Fibroblast of villous mesenchyme (primary cell): ENCODE data around the gene NDUFA11. TPM values are rescaled to one million over a fixed set of nuclear protein-coding genes. Genes with fewer than 3 reads are reported as not detected.

Experiments used
- DNase-seq: peaks from one replicate; pipeline ENCODE4 v3.0.0-alpha.2; 2010; ENCODE audit warnings: low read depth
- H3K4me3 ChIP-seq: 2 replicates; pipeline ENCODE4 v1.5.1; 2011; ENCODE audit warnings: low read depth, mild to moderate bottlenecking, low read length
- total RNA-seq: library from RNA; depleted of rRNA; stranded (reverse); fragments of >200 nt; gene quantifications from 2 replicates; pipeline ENCODE4 v1.2.3, GENCODE V29; 2012
- TF ChIP-seq, protein P1 (sequence below): IDR thresholded peaks from 2 replicates; pipeline ENCODE4 v1.5.1; 2012; ENCODE audit warnings: low read depth, mild to moderate bottlenecking, low read length; ENCODE audit not compliant: insufficient read depth

NDUFA11 gene
- total RNA-seq, 1 donor, result 257 TPM

DNA sequence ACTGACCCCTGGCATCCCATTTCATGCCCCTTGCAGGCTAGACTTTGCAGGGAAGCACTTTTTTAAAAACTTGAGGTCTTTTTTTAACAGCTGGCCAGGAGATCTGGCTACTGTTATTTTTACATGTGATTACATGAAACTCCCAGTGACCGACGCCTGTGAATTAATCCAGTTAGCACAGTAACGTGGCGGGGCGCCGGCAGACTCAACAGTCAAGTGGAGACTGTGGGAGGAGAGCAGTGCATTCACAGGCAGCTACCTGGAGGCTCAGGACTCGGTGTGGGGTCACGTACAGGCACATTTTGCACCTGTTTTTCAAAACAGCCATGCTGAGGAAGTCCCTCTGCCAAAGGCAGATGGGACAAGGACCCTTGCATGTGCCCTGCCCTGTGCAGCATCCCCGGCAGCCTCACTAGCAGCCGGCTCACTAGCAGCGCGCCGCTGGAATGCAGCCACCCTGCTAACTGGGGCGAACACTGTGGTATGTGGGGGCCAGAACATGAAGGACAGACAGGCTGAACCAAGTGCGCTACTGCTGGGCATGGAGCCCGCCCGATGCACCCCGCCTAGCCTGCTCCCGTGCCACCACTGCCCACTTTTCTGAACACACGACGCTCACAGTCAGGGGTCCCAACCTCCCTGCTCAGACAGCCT, 29.1 kb upstream of the NDUFA11 start:
- no peak for DNase-seq
- TF ChIP-seq, protein P1, sequence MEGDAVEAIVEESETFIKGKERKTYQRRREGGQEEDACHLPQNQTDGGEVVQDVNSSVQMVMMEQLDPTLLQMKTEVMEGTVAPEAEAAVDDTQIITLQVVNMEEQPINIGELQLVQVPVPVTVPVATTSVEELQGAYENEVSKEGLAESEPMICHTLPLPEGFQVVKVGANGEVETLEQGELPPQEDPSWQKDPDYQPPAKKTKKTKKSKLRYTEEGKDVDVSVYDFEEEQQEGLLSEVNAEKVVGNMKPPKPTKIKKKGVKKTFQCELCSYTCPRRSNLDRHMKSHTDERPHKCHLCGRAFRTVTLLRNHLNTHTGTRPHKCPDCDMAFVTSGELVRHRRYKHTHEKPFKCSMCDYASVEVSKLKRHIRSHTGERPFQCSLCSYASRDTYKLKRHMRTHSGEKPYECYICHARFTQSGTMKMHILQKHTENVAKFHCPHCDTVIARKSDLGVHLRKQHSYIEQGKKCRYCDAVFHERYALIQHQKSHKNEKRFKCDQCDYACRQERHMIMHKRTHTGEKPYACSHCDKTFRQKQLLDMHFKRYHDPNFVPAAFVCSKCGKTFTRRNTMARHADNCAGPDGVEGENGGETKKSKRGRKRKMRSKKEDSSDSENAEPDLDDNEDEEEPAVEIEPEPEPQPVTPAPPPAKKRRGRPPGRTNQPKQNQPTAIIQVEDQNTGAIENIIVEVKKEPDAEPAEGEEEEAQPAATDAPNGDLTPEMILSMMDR, result no peak
- no peak overlapping the region for H3K4me3 ChIP-seq

DNA sequence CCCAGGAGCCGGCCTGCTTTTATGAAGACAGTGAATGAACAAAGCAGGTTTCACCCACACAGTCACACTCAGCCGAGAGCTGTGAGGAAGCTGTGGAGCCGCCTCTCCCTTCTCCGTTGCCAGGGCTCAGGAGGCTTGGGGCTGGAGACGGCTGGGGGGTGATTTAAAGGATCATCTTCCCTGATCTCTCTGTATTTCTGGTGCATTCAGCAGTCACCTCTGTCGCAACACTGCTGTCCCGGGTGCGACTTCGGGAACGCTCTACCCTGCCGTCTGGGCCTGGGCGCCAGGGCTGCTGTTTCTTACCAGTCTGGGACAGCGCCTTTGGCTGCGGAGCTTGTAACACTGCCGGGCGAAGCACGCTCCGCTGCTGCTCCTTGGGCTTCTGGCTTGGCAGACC, 28.6 kb upstream of the NDUFA11 start:
- TF ChIP-seq, protein P1, result no peak
- H3K4me3 ChIP-seq, result no peak overlapping the region
- no peak for DNase-seq

DNA sequence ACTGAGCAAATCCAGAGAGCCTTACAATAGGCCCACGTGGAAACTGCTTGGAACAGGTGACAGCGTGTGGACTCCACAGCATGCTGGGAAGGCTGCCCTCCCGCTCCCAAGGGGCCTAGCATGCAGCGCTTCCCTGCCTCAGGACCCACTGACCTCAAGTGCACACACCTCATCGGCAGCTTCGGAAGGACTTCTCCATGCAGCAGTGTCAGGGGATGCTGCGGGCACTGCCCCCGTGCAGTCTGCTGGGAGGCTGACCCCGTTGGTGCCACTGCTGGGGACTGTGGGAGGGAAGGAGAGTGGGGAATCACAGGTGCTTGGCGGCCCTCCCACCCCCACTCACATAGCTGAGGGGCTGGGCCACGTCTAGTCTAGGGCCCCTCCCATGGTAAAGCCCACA, 27.7 kb upstream of the NDUFA11 start:
- H3K4me3 ChIP-seq, result no peak overlapping the region
- DNase-seq, result no peak
- TF ChIP-seq, protein P1, result no peak

DNA sequence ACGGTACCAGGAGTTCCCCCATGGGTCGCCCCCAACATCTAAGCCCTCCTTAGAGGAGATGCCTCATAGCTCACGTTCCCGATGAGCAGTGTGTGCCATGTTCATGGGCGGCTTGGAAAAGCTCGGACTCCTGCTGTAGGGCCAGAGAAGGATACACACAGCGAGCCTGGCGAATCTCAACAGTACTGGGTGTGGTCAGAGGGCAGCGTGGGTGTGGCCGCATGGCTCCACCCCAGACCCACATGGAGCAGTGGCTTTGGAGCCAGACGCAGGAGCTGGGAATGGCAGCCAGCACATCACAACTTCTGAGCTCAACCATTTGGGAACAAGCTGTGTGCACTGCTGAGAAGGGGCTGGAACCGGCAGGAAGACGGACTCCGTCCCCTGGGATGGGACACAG, 26.0 kb upstream of the NDUFA11 start:
- TF ChIP-seq, protein P1, result no peak
- no peak for DNase-seq
- H3K4me3 ChIP-seq, result no peak overlapping the region

DNA sequence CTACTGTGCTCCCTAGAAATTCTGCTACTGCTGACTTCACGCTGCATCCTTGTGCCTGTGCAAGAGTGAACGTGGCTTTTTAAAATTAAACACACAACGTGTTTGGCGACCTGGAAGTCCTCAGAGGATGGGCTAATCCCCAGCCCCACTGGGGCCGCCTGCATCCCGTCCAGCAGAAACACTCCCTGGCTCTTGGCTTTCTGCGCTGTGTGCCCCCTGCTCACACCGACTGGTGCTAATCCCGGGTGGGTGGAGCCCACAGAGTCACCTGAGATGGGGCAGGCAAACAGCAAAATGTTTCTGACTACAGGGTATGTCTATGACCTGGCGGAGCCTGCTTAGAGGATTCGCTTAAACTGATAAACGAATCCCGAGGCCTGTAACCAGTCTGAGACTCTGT, 25.6 kb upstream of the NDUFA11 start:
- no peak for DNase-seq
- TF ChIP-seq, protein P1, result no peak

DNA sequence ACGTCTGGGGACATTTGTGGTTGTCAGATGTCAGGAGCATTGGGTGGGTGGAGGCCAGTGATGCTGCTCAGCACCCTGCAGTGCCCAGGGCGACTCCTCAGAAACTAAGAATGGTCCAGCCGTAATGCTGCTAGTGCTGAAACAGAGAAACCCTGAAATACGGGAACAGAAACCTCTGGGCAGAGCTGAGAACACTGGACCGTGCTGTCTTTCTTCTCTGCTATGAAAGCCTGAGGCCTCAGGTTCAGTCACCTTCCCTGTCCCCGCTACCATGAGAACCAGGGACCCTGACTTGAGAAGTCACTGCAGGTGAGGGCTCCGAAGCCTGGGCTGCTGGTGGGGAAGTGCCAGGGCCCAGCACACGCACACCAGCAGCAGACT, 23.8 kb upstream of the NDUFA11 start:
- DNase-seq, result no peak
- no peak overlapping the region for H3K4me3 ChIP-seq
- TF ChIP-seq, protein P1, result no peak

More for the DNA sequence above, 25.6 kb upstream of the NDUFA11 start:
- no peak overlapping the region for H3K4me3 ChIP-seq

DNA sequence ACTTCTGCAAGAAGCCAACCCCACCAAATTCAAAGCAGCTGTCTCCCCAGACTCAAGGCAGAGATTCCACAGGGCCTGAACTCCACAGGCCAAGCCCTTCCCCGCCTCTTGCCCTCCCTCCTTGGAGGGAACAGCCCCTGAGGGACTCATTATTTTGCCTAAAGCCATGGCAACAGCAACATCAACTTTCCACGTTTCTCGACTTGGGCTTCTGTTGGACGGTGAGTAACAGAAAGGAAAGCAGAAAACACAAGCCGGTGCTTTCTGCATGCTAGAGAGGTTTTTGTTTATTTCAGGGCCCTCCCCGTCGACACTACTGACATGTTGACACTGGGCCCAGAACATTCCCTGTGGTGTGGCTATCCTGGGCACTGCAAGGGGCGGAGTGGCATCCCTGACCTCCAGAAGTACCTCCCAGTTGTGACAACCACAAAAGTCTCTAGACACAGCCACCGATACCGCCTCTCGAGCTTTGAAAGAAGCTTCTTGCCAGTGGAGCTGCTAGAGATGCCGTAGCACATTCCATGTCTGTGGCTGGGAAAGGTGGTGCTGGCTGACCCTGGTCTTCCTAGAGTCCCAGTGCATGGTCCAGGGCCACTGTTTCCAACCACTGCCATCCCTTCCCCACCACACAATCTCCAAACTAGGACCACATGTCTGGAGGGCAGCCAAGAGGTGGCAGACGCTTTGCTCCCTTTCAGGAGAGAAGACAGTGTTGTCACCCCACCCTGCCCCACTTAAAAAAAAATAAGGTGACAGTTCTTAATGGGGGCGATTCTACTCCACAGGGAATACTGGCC, 23.3 kb upstream of the NDUFA11 start:
- DNase-seq, result peak; percentile 84
- TF ChIP-seq, protein P1, result no peak
- H3K4me3 ChIP-seq, result no peak overlapping the region
